K562 (cell line): ENCODE data around the gene SUDS3. TPM values are rescaled to one million over a fixed set of nuclear protein-coding genes. Genes with fewer than 3 reads are reported as not detected.

ENCODE experiments used
- ATF1 ChIP-seq, 2 experiments: fragments of 450-650 bp in 1 of 2; IDR thresholded peaks; 2 replicates each; pipeline ENCODE4 v1.6.1; 2016; ENCODE audit warnings: missing compliant biosample characterization in 1 of 2, missing genetic modification characterization in 1 of 2
- CBX2 ChIP-seq: fragments of 200-600 bp; sonication (generic); IDR thresholded peaks from one replicate; pipeline ENCODE4 v1.6.1; 2012; ENCODE audit warnings: mild to moderate bottlenecking, low read length, inconsistent platforms; ENCODE audit not compliant: insufficient read depth, poor library complexity, severe bottlenecking
- CHCHD3 ChIP-seq: fragments of 250-450 bp; sonication (Bioruptor Pico); IDR thresholded peaks from 2 replicates; pipeline ENCODE4 v2.1.2; 2022; ENCODE audit warnings: mild to moderate bottlenecking
- ETS2 ChIP-seq: IDR thresholded peaks from 2 replicates; pipeline ENCODE4 v1.6.1; 2016; ENCODE audit warnings: borderline replicate concordance, missing genetic modification characterization, mild to moderate bottlenecking, moderate library complexity, missing compliant biosample characterization; ENCODE audit not compliant: poor library complexity, severe bottlenecking
- HDGF ChIP-seq: fragments of 450-650 bp; IDR thresholded peaks from 2 replicates; pipeline ENCODE4 v1.6.1; 2016
- HMGN3 ChIP-seq: IDR thresholded peaks from 2 replicates; pipeline ENCODE4 v1.6.1; 2011; ENCODE audit warnings: borderline replicate concordance, low read depth, mild to moderate bottlenecking, mixed read lengths, low read length; ENCODE audit not compliant: insufficient read length; ENCODE audit errors: extremely low read depth
- HNRNPLL ChIP-seq: fragments of 200-400 bp; formaldehyde crosslinking; IDR thresholded peaks from 2 replicates; pipeline ENCODE4 v1.6.1; 2017; ENCODE audit warnings: low read length, low read depth, mild to moderate bottlenecking; ENCODE audit not compliant: poor library complexity, severe bottlenecking
- LEF1 ChIP-seq: fragments of 450-650 bp; IDR thresholded peaks from 2 replicates; pipeline ENCODE4 v1.6.1; 2016; ENCODE audit warnings: mild to moderate bottlenecking
- MIER1 ChIP-seq: fragments of 450-650 bp; IDR thresholded peaks from 2 replicates; pipeline ENCODE4 v1.6.1; 2016; ENCODE audit warnings: antibody characterized with exemption, mild to moderate bottlenecking, low read depth
- NFE2L1 ChIP-seq: fragments of 450-650 bp; IDR thresholded peaks from 2 replicates; pipeline ENCODE4 v1.6.1; 2016; ENCODE audit warnings: missing genetic modification characterization, low read depth, mild to moderate bottlenecking, missing compliant biosample characterization, moderate library complexity, borderline replicate concordance
- RBM14 ChIP-seq: fragments of 200-400 bp; formaldehyde crosslinking; IDR thresholded peaks from 2 replicates; pipeline ENCODE4 v1.6.1; 2018; ENCODE audit warnings: low read depth, mild to moderate bottlenecking, low read length, moderate library complexity, borderline replicate concordance; ENCODE audit not compliant: insufficient read depth
- SIN3A ChIP-seq, 2 experiments: fragments of 150-350 bp in 1 of 2; IDR thresholded peaks; 2 replicates each; pipeline ENCODE4 v1.6.1; 2011 to 2016; ENCODE audit warnings: borderline replicate concordance in 2 of 2, low read depth in 2 of 2, low read length in 2 of 2, mild to moderate bottlenecking in 2 of 2, moderate library complexity in 2 of 2; ENCODE audit not compliant: control insufficient read depth in 1 of 2
- SMARCC2 ChIP-seq: fragments of 450-650 bp; IDR thresholded peaks from 2 replicates; pipeline ENCODE4 v1.6.1; 2017; ENCODE audit warnings: antibody characterized with exemption, moderate library complexity, mild to moderate bottlenecking, low read depth
- SMARCE1 ChIP-seq: fragments of 450-650 bp; IDR thresholded peaks from 2 replicates; pipeline ENCODE4 v1.7.1; 2016; ENCODE audit warnings: mild to moderate bottlenecking
- THAP7 ChIP-seq: fragments of 250-450 bp; sonication (Bioruptor Pico); IDR thresholded peaks from 2 replicates; pipeline ENCODE4 v1.5.0; 2021
- TOE1 ChIP-seq, 2 experiments: fragments of 450-650 bp in 1 of 2; sonication (generic) in 1 of 2; formaldehyde crosslinking in 1 of 2; IDR thresholded peaks; 2 replicates each; pipeline versions ENCODE4 v1.7.1 to v1.8.0; 2016 to 2022; ENCODE audit warnings: borderline replicate concordance in 2 of 2, mild to moderate bottlenecking in 2 of 2, antibody characterized with exemption in 1 of 2, inconsistent platforms in 1 of 2, low read depth in 1 of 2, missing genetic modification reagents in 1 of 2, moderate library complexity in 1 of 2
- ZFP36 ChIP-seq: fragments of 150-350 bp; IDR thresholded peaks from 2 replicates; pipeline ENCODE4 v1.6.1; 2018; ENCODE audit warnings: low read length, low read depth; ENCODE audit not compliant: partially characterized antibody
- ZNF146 ChIP-seq: IDR thresholded peaks from one replicate; pipeline ENCODE4 v1.6.1; 2018; ENCODE audit warnings: missing compliant biosample characterization; ENCODE audit not compliant: unreplicated experiment
- ZNF224 ChIP-seq: sonication (generic); formaldehyde crosslinking; IDR thresholded peaks from 2 replicates; pipeline ENCODE4 v1.8.0; 2022; ENCODE audit warnings: mild to moderate bottlenecking, missing genetic modification reagents
- ZNF263 ChIP-seq: sonication (generic); formaldehyde crosslinking; IDR thresholded peaks from 2 replicates; pipeline ENCODE4 v1.8.0; 2022; ENCODE audit warnings: mild to moderate bottlenecking, missing genetic modification reagents, borderline replicate concordance
- ZNF41 ChIP-seq: fragments of 250-450 bp; sonication (Bioruptor Pico); conservative IDR thresholded peaks from 2 replicates; pipeline ENCODE4 v1.4.0; 2020; ENCODE audit warnings: mild to moderate bottlenecking
- ZNF586 ChIP-seq: fragments of 450-650 bp; formaldehyde crosslinking; conservative IDR thresholded peaks from 2 replicates; pipeline ENCODE4 v1.4.0; 2020; ENCODE audit warnings: mild to moderate bottlenecking, moderate library complexity
- ZNF589 ChIP-seq: fragments of 200-800 bp; sonication (Bioruptor generic); IDR thresholded peaks from 2 replicates; pipeline ENCODE4 v1.6.1; 2016; ENCODE audit warnings: low read depth, missing genetic modification characterization, missing compliant biosample characterization
- ZNF830 ChIP-seq: fragments of 250-450 bp; sonication (Bioruptor Pico); IDR thresholded peaks from 2 replicates; pipeline ENCODE4 v1.5.0; 2021; ENCODE audit warnings: mild to moderate bottlenecking
- polyA plus RNA-seq, 8 experiments: library from polyadenylated mRNA; depleted of rRNA in 4 of 8; stranded (reverse) in 5 of 8; unstranded in 3 of 8; fragments of >200 nt; fragmentation: Nextera tagmentation in 2 of 8; fragmentation: Illumina TruSeq in 1 of 8; extraction: Ambion mirVana in 2 of 8; extraction: Trizol in 1 of 8; gene quantifications; 2 replicates each; pipeline versions ENCODE4 v1.2.1 to v1.2.3, GENCODE V29; 2011 to 2014; ENCODE audit warnings: inconsistent platforms in 1 of 8, missing spikeins in 1 of 8
- total RNA-seq, 7 experiments: library from RNA; depleted of rRNA in 6 of 7; stranded (reverse); fragments of >200 nt in 6 of 7; fragmentation: Illumina TruSeq in 2 of 7; extraction: Trizol in 2 of 7; gene quantifications; 2 replicates each; pipeline versions ENCODE4 v1.2.1 to v1.2.3, GENCODE V29; 2011 to 2021; ENCODE audit warnings: low replicate concordance in 1 of 7
- TF ChIP-seq, protein P1 (sequence below), 2 experiments: fragments of 450-650 bp; IDR thresholded peaks; 2 replicates each; pipeline ENCODE4 v1.6.1; 2016

Gene SUDS3
- total and polyA plus RNA-seq, 9 of the 15 experiments (the other 6 are each of a cell fraction or from before 2014, with no cell fraction given), result 6.6 to 30.5 (median 23.3) TPM

GRCh38 chr12:118372541-118373495, 3.5 kb upstream of the SUDS3 start, which contains the start of gene TAOK3 (continued):
- TF ChIP-seq HDGF (no peak), THAP7 (CRISPR knock-in tag) (peak; percentile 35; the same call in 1 of the 2 replicates), ZNF830 (CRISPR knock-in tag) (no peak), RBM14 (no peak), NFE2L1 (tag) (no peak), SMARCE1 (no peak), HMGN3 (peak; percentile 45), ZNF263 (no peak), ZNF589 (CRISPR knock-in tag) (peak; percentile 55; the same call in 1 of the 2 replicates), ETS2 (tag) (no peak), SMARCC2 (no peak), ZNF41 (CRISPR knock-in tag) (no peak), LEF1 (0 out of 2 replicates have a peak, but pooled peaks have one; percentile 22), CBX2 (no peak), ZNF146 (CRISPR knock-in tag) (no peak), HNRNPLL (no peak), MIER1 (no peak), SIN3A (IDR thresholded peaks at IDR 0.05; ENCODE audit: borderline replicate concordance in 2 of 2, control insufficient read depth in 1 of 2, low read depth in 2 of 2, low read length in 2 of 2) (peak in 1 of 2 experiments; percentile 43; a peak in 1 of 4 replicates), TOE1 (IDR thresholded peaks at IDR 0.05; ENCODE audit: borderline replicate concordance) (peak; percentile 89), TOE1 (CRISPR knock-in tag; IDR thresholded peaks at IDR 0.05; ENCODE audit: borderline replicate concordance, low read depth) (no peak), ZFP36 (peak; percentile 12), ZNF586 (CRISPR knock-in tag) (no peak), ZNF224 (CRISPR knock-in tag) (no peak), CHCHD3 (0 out of 2 replicates have a peak, but pooled peaks have one; percentile 47), ATF1 (CRISPR knock-in tag; IDR thresholded peaks at IDR 0.05) (no peak), ATF1 (tag; IDR thresholded peaks at IDR 0.05) (no peak)
- TF ChIP-seq, protein P1, sequence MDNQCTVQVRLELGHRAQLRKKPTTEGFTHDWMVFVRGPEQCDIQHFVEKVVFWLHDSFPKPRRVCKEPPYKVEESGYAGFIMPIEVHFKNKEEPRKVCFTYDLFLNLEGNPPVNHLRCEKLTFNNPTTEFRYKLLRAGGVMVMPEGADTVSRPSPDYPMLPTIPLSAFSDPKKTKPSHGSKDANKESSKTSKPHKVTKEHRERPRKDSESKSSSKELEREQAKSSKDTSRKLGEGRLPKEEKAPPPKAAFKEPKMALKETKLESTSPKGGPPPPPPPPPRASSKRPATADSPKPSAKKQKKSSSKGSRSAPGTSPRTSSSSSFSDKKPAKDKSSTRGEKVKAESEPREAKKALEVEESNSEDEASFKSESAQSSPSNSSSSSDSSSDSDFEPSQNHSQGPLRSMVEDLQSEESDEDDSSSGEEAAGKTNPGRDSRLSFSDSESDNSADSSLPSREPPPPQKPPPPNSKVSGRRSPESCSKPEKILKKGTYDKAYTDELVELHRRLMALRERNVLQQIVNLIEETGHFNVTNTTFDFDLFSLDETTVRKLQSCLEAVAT (IDR thresholded peaks at IDR 0.05), result peak in 1 of 2 experiments; percentile 100; a peak in 2 of 4 replicates
